Memory B cell (primary cell): ENCODE results near the gene ADGRG6.

Experiments
- ATAC-seq: fragments of 150-1000 bp; cut with Tn5 transposase; 2 replicates; pipeline ENCODE4 v1.10.0; 2021; ENCODE audit warnings: low read depth, mild to moderate bottlenecking, moderate library complexity
- DNase-seq, 2 donors: peaks; one replicate each; pipeline ENCODE4 v3.0.0; 2022; ENCODE audit warnings: low spot score in 2 of 2
- H3K27ac Mint-ChIP-seq: one replicate; pipeline ENCODE4 v1.8.0; 2022; ENCODE audit warnings: mild to moderate bottlenecking, moderate library complexity, mixed read lengths
- H3K27me3 Mint-ChIP-seq: one replicate; pipeline ENCODE4 v1.8.0; 2022; ENCODE audit warnings: mixed read lengths
- H3K36me3 Mint-ChIP-seq: one replicate; pipeline ENCODE4 v1.8.0; 2022; ENCODE audit warnings: mild to moderate bottlenecking, mixed read lengths
- H3K4me1 Mint-ChIP-seq: one replicate; pipeline ENCODE4 v1.8.0; 2022; ENCODE audit warnings: mixed read lengths
- H3K4me3 Mint-ChIP-seq: one replicate; pipeline ENCODE4 v1.8.0; 2022; ENCODE audit warnings: mild to moderate bottlenecking, moderate library complexity, mixed read lengths
- H3K9me3 Mint-ChIP-seq: one replicate; pipeline ENCODE4 v1.8.0; 2022; ENCODE audit warnings: mixed read lengths

The ADGRG6 gene

GRCh38 chr6:142395768-142396231 lies 94.0 kb downstream of the ADGRG6 start:
- DNase-seq (no peak), ATAC-seq (no peak)
- no peaks in the 10 kb centered on the region for H3K9me3 Mint-ChIP-seq
- peaks cover 5% of the 10 kb centered on the region for H3K27me3 Mint-ChIP-seq
- H3K36me3 Mint-ChIP-seq = no peaks in the 10 kb centered on the region
- no peak overlapping the region for H3K27ac Mint-ChIP-seq
- no peaks in the 10 kb centered on the region for H3K4me1 Mint-ChIP-seq
- H3K4me3 Mint-ChIP-seq = no peak overlapping the region

- H3K27me3 Mint-ChIP-seq = peaks cover 5% of the 10 kb centered on the region
- no peak for ATAC-seq
- no peak overlapping the region for H3K4me3 Mint-ChIP-seq
- DNase-seq = no peak
- no peaks in the 10 kb centered on the region for H3K36me3 Mint-ChIP-seq
- no peaks in the 10 kb centered on the region for H3K9me3 Mint-ChIP-seq
- no peaks in the 10 kb centered on the region for H3K4me1 Mint-ChIP-seq
- H3K27ac Mint-ChIP-seq = no peak overlapping the region
Measured at GRCh38 chr6:142398353-142398752, 96.5 kb downstream of the ADGRG6 start.

GRCh38 chr6:142399739-142400138 lies 97.9 kb downstream of the ADGRG6 start:
- Mint-ChIP-seq H3K4me3 (no peak overlapping the region), H3K27ac (no peak overlapping the region), H3K36me3 (no peaks in the 10 kb centered on the region), H3K9me3 (no peaks in the 10 kb centered on the region), H3K27me3 (peaks cover 5% of the 10 kb centered on the region), H3K4me1 (no peaks in the 10 kb centered on the region)
- DNase-seq = no peak
- no peak for ATAC-seq

- no peak overlapping the region for H3K27ac Mint-ChIP-seq
- H3K4me3 Mint-ChIP-seq = no peak overlapping the region
- no peaks in the 10 kb centered on the region for H3K4me1 Mint-ChIP-seq
- peaks cover 5% of the 10 kb centered on the region for H3K27me3 Mint-ChIP-seq
- H3K36me3 Mint-ChIP-seq = no peaks in the 10 kb centered on the region
- ATAC-seq (no peak), DNase-seq (no peak)
- H3K9me3 Mint-ChIP-seq = no peaks in the 10 kb centered on the region
Measured at GRCh38 chr6:142400495-142400894, 98.7 kb downstream of the ADGRG6 start.

GRCh38 chr6:142401838-142402237 lies 100.0 kb downstream of the ADGRG6 start:
- DNase-seq (no peak), ATAC-seq (no peak)
- no peaks in the 10 kb centered on the region for H3K36me3 Mint-ChIP-seq
- no peak overlapping the region for H3K4me3 Mint-ChIP-seq
- H3K27me3 Mint-ChIP-seq = peaks cover 5% of the 10 kb centered on the region
- no peak overlapping the region for H3K27ac Mint-ChIP-seq
- H3K9me3 Mint-ChIP-seq = no peaks in the 10 kb centered on the region
- H3K4me1 Mint-ChIP-seq = no peaks in the 10 kb centered on the region

GRCh38 chr6:142404751-142405150 lies 102.9 kb downstream of the ADGRG6 start:
- no peak overlapping the region for H3K4me3 Mint-ChIP-seq
- H3K27ac Mint-ChIP-seq = no peak overlapping the region
- no peaks in the 10 kb centered on the region for H3K9me3 Mint-ChIP-seq
- H3K27me3 Mint-ChIP-seq = peaks cover 3% of the 10 kb centered on the region
- DNase-seq (no peak), ATAC-seq (no peak)
- H3K36me3 Mint-ChIP-seq = no peaks in the 10 kb centered on the region
- H3K4me1 Mint-ChIP-seq = no peaks in the 10 kb centered on the region

- no peak for ATAC-seq
- Mint-ChIP-seq H3K36me3 (no peaks in the 10 kb centered on the region), H3K27ac (no peak overlapping the region), H3K9me3 (no peaks in the 10 kb centered on the region), H3K4me1 (no peaks in the 10 kb centered on the region), H3K4me3 (no peak overlapping the region), H3K27me3 (peaks cover 2% of the 10 kb centered on the region)
- no peak for DNase-seq
Measured at GRCh38 chr6:142406131-142406530, 104.3 kb downstream of the ADGRG6 start.

GRCh38 chr6:142407685-142408273 lies 106.0 kb downstream of the ADGRG6 start:
- no peaks in the 10 kb centered on the region for H3K4me1 Mint-ChIP-seq
- no peaks in the 10 kb centered on the region for H3K9me3 Mint-ChIP-seq
- peaks cover 2% of the 10 kb centered on the region for H3K27me3 Mint-ChIP-seq
- H3K4me3 Mint-ChIP-seq = no peak overlapping the region
- no peak overlapping the region for H3K27ac Mint-ChIP-seq
- H3K36me3 Mint-ChIP-seq = no peaks in the 10 kb centered on the region
- no peak for ATAC-seq
- DNase-seq = no peak

GRCh38 chr6:142408409-142408808 lies 106.6 kb downstream of the ADGRG6 start:
- H3K4me1 Mint-ChIP-seq = no peaks in the 10 kb centered on the region
- no peaks in the 10 kb centered on the region for H3K9me3 Mint-ChIP-seq
- DNase-seq = no peak
- ATAC-seq = no peak
- H3K4me3 Mint-ChIP-seq = no peak overlapping the region
- peaks cover 2% of the 10 kb centered on the region for H3K27me3 Mint-ChIP-seq
- no peak overlapping the region for H3K27ac Mint-ChIP-seq
- H3K36me3 Mint-ChIP-seq = no peaks in the 10 kb centered on the region

DNA sequence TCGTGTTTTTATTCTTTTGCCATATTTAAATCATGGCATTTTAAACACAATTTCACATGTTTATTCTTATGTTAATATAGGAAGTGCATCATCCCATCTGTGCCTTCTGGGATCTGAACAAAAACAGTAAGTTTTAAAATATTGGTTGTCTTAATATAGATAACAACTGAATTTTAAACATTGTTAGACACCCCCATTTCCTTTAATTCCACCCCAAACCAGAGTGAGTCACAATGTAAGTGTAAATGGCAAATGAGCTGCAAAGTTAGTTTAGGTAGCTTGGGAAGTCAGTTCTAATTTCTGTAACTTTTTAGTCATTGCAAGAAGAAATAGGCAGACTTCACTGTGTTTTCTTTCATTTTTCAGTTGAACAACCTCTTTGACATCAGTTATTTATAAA lies 108.0 kb downstream of the ADGRG6 start:
- no peak for DNase-seq
- ATAC-seq = no peak
- no peaks in the 10 kb centered on the region for H3K4me1 Mint-ChIP-seq

GRCh38 chr6:142411145-142411544 lies 109.3 kb downstream of the ADGRG6 start:
- H3K36me3 Mint-ChIP-seq = no peaks in the 10 kb centered on the region
- no peak for ATAC-seq
- H3K4me3 Mint-ChIP-seq = no peak overlapping the region
- H3K27me3 Mint-ChIP-seq = peaks cover 2% of the 10 kb centered on the region
- H3K27ac Mint-ChIP-seq = no peak overlapping the region
- H3K9me3 Mint-ChIP-seq = no peaks in the 10 kb centered on the region
- no peak for DNase-seq
- H3K4me1 Mint-ChIP-seq = no peaks in the 10 kb centered on the region

More for the DNA sequence above, 108.0 kb downstream of the ADGRG6 start:
- peaks cover 2% of the 10 kb centered on the region for H3K27me3 Mint-ChIP-seq
- H3K36me3 Mint-ChIP-seq = no peaks in the 10 kb centered on the region
- no peak overlapping the region for H3K4me3 Mint-ChIP-seq
- H3K27ac Mint-ChIP-seq = no peak overlapping the region
- no peaks in the 10 kb centered on the region for H3K9me3 Mint-ChIP-seq

GRCh38 chr6:142412241-142412640 lies 110.4 kb downstream of the ADGRG6 start:
- ATAC-seq (no peak), DNase-seq (no peak)
- no peaks in the 10 kb centered on the region for H3K4me1 Mint-ChIP-seq
- H3K27me3 Mint-ChIP-seq = peaks cover 2% of the 10 kb centered on the region
- no peaks in the 10 kb centered on the region for H3K9me3 Mint-ChIP-seq
- H3K36me3 Mint-ChIP-seq = no peaks in the 10 kb centered on the region
- H3K4me3 Mint-ChIP-seq = no peak overlapping the region
- H3K27ac Mint-ChIP-seq = no peak overlapping the region

- no peak overlapping the region for H3K4me3 Mint-ChIP-seq
- DNase-seq = no peak
- no peaks in the 10 kb centered on the region for H3K4me1 Mint-ChIP-seq
- H3K27me3 Mint-ChIP-seq = peaks cover 2% of the 10 kb centered on the region
- H3K27ac Mint-ChIP-seq = no peak overlapping the region
- no peaks in the 10 kb centered on the region for H3K9me3 Mint-ChIP-seq
- no peaks in the 10 kb centered on the region for H3K36me3 Mint-ChIP-seq
- no peak for ATAC-seq
Measured at GRCh38 chr6:142412658-142413057, 110.9 kb downstream of the ADGRG6 start.

DNA sequence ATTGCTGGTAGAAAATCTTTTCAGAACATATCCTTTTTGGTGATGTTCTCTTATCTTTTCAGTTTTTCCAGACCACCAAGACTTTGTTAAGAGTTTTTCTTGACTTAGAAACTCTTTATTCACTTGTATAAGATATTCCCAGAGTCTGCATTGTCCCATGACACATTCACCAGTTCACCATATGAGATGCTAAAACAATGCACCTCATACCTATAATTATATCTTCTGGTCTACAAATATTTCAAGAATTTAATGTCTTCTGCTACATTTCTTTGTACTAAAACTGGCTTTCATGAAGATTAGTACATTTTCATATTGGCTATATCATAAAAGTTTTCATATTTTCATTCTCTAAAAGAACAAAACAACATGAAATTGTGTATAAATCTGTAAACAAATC lies 111.3 kb downstream of the ADGRG6 start:
- H3K27ac Mint-ChIP-seq = no peak overlapping the region
- H3K4me1 Mint-ChIP-seq = no peaks in the 10 kb centered on the region
- no peaks in the 10 kb centered on the region for H3K36me3 Mint-ChIP-seq
- ATAC-seq (no peak), DNase-seq (no peak)
- H3K9me3 Mint-ChIP-seq = no peaks in the 10 kb centered on the region
- H3K27me3 Mint-ChIP-seq = peaks cover 2% of the 10 kb centered on the region
- H3K4me3 Mint-ChIP-seq = no peak overlapping the region

- DNase-seq = no peak
Measured at GRCh38 chr6:142414462-142415250, 112.8 kb downstream of the ADGRG6 start.

More at GRCh38 chr6:142414462-142415250, 112.8 kb downstream of the ADGRG6 start:
- Mint-ChIP-seq H3K4me3 (no peak overlapping the region), H3K27me3 (peaks cover 2% of the 10 kb centered on the region), H3K27ac (no peak overlapping the region), H3K4me1 (no peaks in the 10 kb centered on the region), H3K9me3 (no peaks in the 10 kb centered on the region), H3K36me3 (no peaks in the 10 kb centered on the region)
- no peak for ATAC-seq
